ENCODE results near the gene RTN4RL1.

- no peak for TF ChIP-seq EZH2 (IDR thresholded peaks at IDR 0.05; ENCODE audit: borderline replicate concordance, low read length)
- TF ChIP-seq CTCF (IDR thresholded peaks at IDR 0.05; ENCODE audit: low read length): no peak
Observed at GRCh38 chr17:1916316-1916715, 108.8 kb downstream of the RTN4RL1 start.

Measured in OCI-LY1 (cell line).